ENCODE results near the gene TTLL5.

Gene TTLL5

GRCh38 chr14:75871181-75871880 lies 210.3 kb downstream of the TTLL5 start:
- DNase-seq (ENCODE audit: low read depth): no peak

GRCh38 chr14:75875958-75876357 lies 214.9 kb downstream of the TTLL5 start:
- no peak for DNase-seq (ENCODE audit: low read depth)

- no peak for DNase-seq (ENCODE audit: low read depth)
Measured at GRCh38 chr14:75876530-75876929, 215.5 kb downstream of the TTLL5 start.

GRCh38 chr14:75877292-75877691 lies 216.2 kb downstream of the TTLL5 start:
- DNase-seq (ENCODE audit: low read depth): peak; percentile 82

GRCh38 chr14:75877884-75878283 lies 216.8 kb downstream of the TTLL5 start:
- DNase-seq (ENCODE audit: low read depth): no peak

- peak; percentile 84 for DNase-seq (ENCODE audit: low read depth)
Measured at GRCh38 chr14:75879031-75879430, 218.0 kb downstream of the TTLL5 start.

- DNase-seq (ENCODE audit: low read depth): no peak
Measured at GRCh38 chr14:75880512-75880911, 219.5 kb downstream of the TTLL5 start.

- DNase-seq (ENCODE audit: low read depth): no peak
Measured at GRCh38 chr14:75881994-75882393, 220.9 kb downstream of the TTLL5 start.

- DNase-seq (ENCODE audit: low read depth): peak; percentile 85
Measured at GRCh38 chr14:75884198-75884611, 223.2 kb downstream of the TTLL5 start.

GRCh38 chr14:75885829-75886228 lies 224.8 kb downstream of the TTLL5 start:
- no peak for DNase-seq (ENCODE audit: low read depth)

- no peak for DNase-seq (ENCODE audit: low read depth)
Measured at GRCh38 chr14:75886636-75887348, 225.7 kb downstream of the TTLL5 start.

- no peak for DNase-seq (ENCODE audit: low read depth)
Measured at GRCh38 chr14:75888945-75889344, 227.9 kb downstream of the TTLL5 start.

GRCh38 chr14:75896341-75896740 lies 235.3 kb downstream of the TTLL5 start:
- no peak for DNase-seq (ENCODE audit: low read depth)

GRCh38 chr14:75904311-75904710 lies 243.3 kb downstream of the TTLL5 start:
- DNase-seq (ENCODE audit: low read depth): no peak

GRCh38 chr14:75905147-75905904 lies 244.3 kb downstream of the TTLL5 start:
- DNase-seq (ENCODE audit: low read depth): no peak

- DNase-seq (ENCODE audit: low read depth): no peak
Measured at GRCh38 chr14:75906228-75906627, 245.2 kb downstream of the TTLL5 start.

GRCh38 chr14:75906680-75907280 lies 245.7 kb downstream of the TTLL5 start:
- DNase-seq (ENCODE audit: low read depth): no peak

GRCh38 chr14:75907756-75908359 lies 246.8 kb downstream of the TTLL5 start:
- no peak for DNase-seq (ENCODE audit: low read depth)

- DNase-seq (ENCODE audit: low read depth): no peak
Measured at GRCh38 chr14:75909630-75910029, 248.6 kb downstream of the TTLL5 start.

- no peak for DNase-seq (ENCODE audit: low read depth)
Measured at GRCh38 chr14:75910048-75910447, 249.0 kb downstream of the TTLL5 start.

- DNase-seq (ENCODE audit: low read depth): no peak
Measured at GRCh38 chr14:75911883-75912282, 250.8 kb downstream of the TTLL5 start.

- DNase-seq (ENCODE audit: low read depth): no peak
Measured at GRCh38 chr14:75913183-75913582, 252.1 kb downstream of the TTLL5 start.
